Stimulated activated CD4-positive, alpha-beta T cell treated with anti-CD3 and anti-CD28 coated beads, Interleukin-2, amount 100 ng/mL, for 24 hours (primary cell): Measurements from ENCODE around the gene CD101.
A peak's percentile ranks its signal among the peaks of the same experiment; 100 is the strongest.

Source experiments
- DNase-seq, 2 donors: peaks; one replicate each; pipeline ENCODE4 v3.0.0-alpha.2; 2020

CD101 gene

GRCh38 chr1:117020526-117021156, 19.1 kb downstream of the CD101 start:
- DNase-seq = no peak

- DNase-seq = no peak
Observed at GRCh38 chr1:117022114-117022513, 20.6 kb downstream of the CD101 start.

- DNase-seq = no peak
Observed at GRCh38 chr1:117025568-117025967, 24.0 kb downstream of the CD101 start.

GRCh38 chr1:117026361-117026760, 24.8 kb downstream of the CD101 start:
- no peak for DNase-seq

- no peak for DNase-seq
Observed at GRCh38 chr1:117029685-117030084, 28.1 kb downstream of the CD101 start.

GRCh38 chr1:117030271-117030877, 28.8 kb downstream of the CD101 start:
- DNase-seq = no peak

- DNase-seq = no peak
Observed at GRCh38 chr1:117032266-117032665, 30.7 kb downstream of the CD101 start.

GRCh38 chr1:117032681-117033539, 31.4 kb downstream of the CD101 start:
- DNase-seq = no peak

- DNase-seq = no peak
Observed at GRCh38 chr1:117033772-117034171, 32.2 kb downstream of the CD101 start.

GRCh38 chr1:117034791-117035290, 33.3 kb downstream of the CD101 start:
- no peak for DNase-seq

- DNase-seq = no peak
Observed at GRCh38 chr1:117036018-117036461, 34.5 kb downstream of the CD101 start.

- no peak for DNase-seq
Observed at GRCh38 chr1:117037802-117038201, 36.2 kb downstream of the CD101 start.

GRCh38 chr1:117038236-117038635, 36.7 kb downstream of the CD101 start:
- DNase-seq = no peak

- DNase-seq = no peak
Observed at GRCh38 chr1:117044217-117044616, 42.7 kb downstream of the CD101 start.

- DNase-seq = no peak
Observed at GRCh38 chr1:117045644-117046043, 44.1 kb downstream of the CD101 start.

- DNase-seq = no peak
Observed at GRCh38 chr1:117046781-117047180, 45.2 kb downstream of the CD101 start.

- DNase-seq = no peak
Observed at GRCh38 chr1:117047271-117047670, 45.7 kb downstream of the CD101 start.

- DNase-seq = no peak
Observed at GRCh38 chr1:117049857-117050256, 48.3 kb downstream of the CD101 start.

GRCh38 chr1:117051224-117052064, 49.9 kb downstream of the CD101 start:
- DNase-seq = peak; percentile 32 to 39

GRCh38 chr1:117054068-117054467, 52.5 kb downstream of the CD101 start:
- DNase-seq = no peak

- DNase-seq = no peak
Observed at GRCh38 chr1:117058810-117059209, 57.2 kb downstream of the CD101 start.

GRCh38 chr1:117059334-117059677, 57.7 kb downstream of the CD101 start:
- peak; percentile 67 to 78 for DNase-seq
